ENCODE data around the gene SPATA3. TPM values are rescaled to one million over a fixed set of nuclear protein-coding genes. Genes with fewer than 3 reads are reported as not detected.

The SPATA3 gene
- total and polyA plus RNA-seq, 2 of the 13 experiments (the other 11 are each of a cell fraction or from before 2014, with no cell fraction given): not detected

DNA sequence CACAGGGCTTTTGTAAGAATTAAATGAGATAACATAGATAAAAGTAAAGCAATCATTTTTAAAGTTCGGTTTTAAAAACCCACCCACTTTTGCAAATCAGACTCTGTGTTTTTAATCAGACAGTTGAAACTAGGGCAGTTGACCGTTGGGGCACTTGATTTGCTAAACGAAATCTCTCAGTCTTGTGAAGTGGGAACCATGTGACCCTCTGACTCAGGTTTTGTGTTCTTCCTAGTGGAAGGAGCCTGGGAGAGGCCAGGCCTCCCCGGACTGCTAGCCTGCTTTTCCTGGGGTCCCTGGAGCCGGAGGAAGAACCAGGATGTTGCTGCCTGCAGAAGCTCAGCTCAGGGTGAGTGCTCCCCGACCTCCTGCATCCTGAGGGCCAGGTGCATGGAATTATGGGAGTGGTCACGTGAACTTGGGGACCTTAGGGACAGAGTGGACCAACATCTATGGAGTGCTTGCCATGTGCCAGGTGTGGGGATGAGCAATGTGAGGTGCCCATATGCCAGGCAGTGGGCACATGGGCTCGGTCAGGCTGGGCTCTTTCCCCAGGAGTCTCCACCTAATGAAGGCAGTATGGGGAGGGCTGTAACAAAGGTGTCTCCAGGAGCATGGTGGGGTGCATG lies 45.3 kb downstream of the SPATA3 start (continued):
- TF ChIP-seq EP300 (IDR thresholded peaks at IDR 0.05; ENCODE audit: low read depth in 2 of 2, low read length in 2 of 2) (no peak), EP300 (CRISPR knock-in tag; IDR thresholded peaks at IDR 0.05; ENCODE audit: borderline replicate concordance) (no peak), MYNN (CRISPR knock-in tag; IDR thresholded peaks at IDR 0.05; ENCODE audit: low read depth) (no peak), CREB1 (IDR thresholded peaks at IDR 0.05) (no peak), CREB1 (CRISPR knock-in tag; IDR thresholded peaks at IDR 0.05) (no peak), ZSCAN20 (CRISPR knock-in tag; IDR thresholded peaks at IDR 0.05; ENCODE audit: borderline replicate concordance) (no peak), ATF7-NPFF (CRISPR knock-in tag; IDR thresholded peaks at IDR 0.05; ENCODE audit: low read depth) (peak; percentile 43; the same call in 1 of the 2 replicates), NR2F6 (IDR thresholded peaks at IDR 0.05) (no peak), NR2F6 (CRISPR knock-in tag; IDR thresholded peaks at IDR 0.05) (no peak), AGO2 (optimal IDR thresholded peaks at IDR 0.05; ENCODE audit: low read depth, low read length) (peak; percentile 75), ZNF296 (CRISPR knock-in tag; conservative IDR thresholded peaks at IDR 0.05) (no peak), SRSF4 (IDR thresholded peaks at IDR 0.05; ENCODE audit: low read depth, low read length, poor library complexity, severe bottlenecking) (no peak), SALL2 (CRISPR knock-in tag; IDR thresholded peaks at IDR 0.05) (no peak), RAD21 (CRISPR knock-in tag; IDR thresholded peaks at IDR 0.05) (no peak), FOSL2 (CRISPR knock-in tag; IDR thresholded peaks at IDR 0.05) (no peak)
- TF ChIP-seq, protein P1, sequence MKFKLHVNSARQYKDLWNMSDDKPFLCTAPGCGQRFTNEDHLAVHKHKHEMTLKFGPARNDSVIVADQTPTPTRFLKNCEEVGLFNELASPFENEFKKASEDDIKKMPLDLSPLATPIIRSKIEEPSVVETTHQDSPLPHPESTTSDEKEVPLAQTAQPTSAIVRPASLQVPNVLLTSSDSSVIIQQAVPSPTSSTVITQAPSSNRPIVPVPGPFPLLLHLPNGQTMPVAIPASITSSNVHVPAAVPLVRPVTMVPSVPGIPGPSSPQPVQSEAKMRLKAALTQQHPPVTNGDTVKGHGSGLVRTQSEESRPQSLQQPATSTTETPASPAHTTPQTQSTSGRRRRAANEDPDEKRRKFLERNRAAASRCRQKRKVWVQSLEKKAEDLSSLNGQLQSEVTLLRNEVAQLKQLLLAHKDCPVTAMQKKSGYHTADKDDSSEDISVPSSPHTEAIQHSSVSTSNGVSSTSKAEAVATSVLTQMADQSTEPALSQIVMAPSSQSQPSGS (CRISPR knock-in tag; IDR thresholded peaks at IDR 0.05): no peak
- TF ChIP-seq, protein P2, sequence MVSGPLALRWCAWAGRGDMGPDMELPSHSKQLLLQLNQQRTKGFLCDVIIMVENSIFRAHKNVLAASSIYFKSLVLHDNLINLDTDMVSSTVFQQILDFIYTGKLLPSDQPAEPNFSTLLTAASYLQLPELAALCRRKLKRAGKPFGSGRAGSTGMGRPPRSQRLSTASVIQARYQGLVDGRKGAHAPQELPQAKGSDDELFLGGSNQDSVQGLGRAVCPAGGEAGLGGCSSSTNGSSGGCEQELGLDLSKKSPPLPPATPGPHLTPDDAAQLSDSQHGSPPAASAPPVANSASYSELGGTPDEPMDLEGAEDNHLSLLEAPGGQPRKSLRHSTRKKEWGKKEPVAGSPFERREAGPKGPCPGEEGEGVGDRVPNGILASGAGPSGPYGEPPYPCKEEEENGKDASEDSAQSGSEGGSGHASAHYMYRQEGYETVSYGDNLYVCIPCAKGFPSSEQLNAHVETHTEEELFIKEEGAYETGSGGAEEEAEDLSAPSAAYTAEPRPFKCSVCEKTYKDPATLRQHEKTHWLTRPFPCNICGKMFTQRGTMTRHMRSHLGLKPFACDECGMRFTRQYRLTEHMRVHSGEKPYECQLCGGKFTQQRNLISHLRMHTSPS (CRISPR knock-in tag; IDR thresholded peaks at IDR 0.05; ENCODE audit: low read depth): peak; percentile 63; the same call in 1 of the 2 replicates
- TF ChIP-seq, protein P3, sequence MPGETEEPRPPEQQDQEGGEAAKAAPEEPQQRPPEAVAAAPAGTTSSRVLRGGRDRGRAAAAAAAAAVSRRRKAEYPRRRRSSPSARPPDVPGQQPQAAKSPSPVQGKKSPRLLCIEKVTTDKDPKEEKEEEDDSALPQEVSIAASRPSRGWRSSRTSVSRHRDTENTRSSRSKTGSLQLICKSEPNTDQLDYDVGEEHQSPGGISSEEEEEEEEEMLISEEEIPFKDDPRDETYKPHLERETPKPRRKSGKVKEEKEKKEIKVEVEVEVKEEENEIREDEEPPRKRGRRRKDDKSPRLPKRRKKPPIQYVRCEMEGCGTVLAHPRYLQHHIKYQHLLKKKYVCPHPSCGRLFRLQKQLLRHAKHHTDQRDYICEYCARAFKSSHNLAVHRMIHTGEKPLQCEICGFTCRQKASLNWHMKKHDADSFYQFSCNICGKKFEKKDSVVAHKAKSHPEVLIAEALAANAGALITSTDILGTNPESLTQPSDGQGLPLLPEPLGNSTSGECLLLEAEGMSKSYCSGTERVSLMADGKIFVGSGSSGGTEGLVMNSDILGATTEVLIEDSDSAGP (CRISPR knock-in tag; IDR thresholded peaks at IDR 0.05; ENCODE audit: borderline replicate concordance): 0 out of 2 replicates have a peak, but pooled peaks have one; percentile 38
- TF ChIP-seq, protein P4, sequence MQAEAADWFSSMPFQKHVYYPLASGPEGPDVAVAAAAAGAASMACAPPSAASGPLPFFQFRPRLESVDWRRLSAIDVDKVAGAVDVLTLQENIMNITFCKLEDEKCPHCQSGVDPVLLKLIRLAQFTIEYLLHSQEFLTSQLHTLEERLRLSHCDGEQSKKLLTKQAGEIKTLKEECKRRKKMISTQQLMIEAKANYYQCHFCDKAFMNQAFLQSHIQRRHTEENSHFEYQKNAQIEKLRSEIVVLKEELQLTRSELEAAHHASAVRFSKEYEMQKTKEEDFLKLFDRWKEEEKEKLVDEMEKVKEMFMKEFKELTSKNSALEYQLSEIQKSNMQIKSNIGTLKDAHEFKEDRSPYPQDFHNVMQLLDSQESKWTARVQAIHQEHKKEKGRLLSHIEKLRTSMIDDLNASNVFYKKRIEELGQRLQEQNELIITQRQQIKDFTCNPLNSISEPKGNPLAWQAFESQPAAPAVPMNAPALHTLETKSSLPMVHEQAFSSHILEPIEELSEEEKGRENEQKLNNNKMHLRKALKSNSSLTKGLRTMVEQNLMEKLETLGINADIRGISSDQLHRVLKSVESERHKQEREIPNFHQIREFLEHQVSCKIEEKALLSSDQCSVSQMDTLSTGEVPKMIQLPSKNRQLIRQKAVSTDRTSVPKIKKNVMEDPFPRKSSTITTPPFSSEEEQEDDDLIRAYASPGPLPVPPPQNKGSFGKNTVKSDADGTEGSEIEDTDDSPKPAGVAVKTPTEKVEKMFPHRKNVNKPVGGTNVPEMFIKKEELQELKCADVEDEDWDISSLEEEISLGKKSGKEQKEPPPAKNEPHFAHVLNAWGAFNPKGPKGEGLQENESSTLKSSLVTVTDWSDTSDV (CRISPR knock-in tag; IDR thresholded peaks at IDR 0.05): no peak
- TF ChIP-seq, protein P5, sequence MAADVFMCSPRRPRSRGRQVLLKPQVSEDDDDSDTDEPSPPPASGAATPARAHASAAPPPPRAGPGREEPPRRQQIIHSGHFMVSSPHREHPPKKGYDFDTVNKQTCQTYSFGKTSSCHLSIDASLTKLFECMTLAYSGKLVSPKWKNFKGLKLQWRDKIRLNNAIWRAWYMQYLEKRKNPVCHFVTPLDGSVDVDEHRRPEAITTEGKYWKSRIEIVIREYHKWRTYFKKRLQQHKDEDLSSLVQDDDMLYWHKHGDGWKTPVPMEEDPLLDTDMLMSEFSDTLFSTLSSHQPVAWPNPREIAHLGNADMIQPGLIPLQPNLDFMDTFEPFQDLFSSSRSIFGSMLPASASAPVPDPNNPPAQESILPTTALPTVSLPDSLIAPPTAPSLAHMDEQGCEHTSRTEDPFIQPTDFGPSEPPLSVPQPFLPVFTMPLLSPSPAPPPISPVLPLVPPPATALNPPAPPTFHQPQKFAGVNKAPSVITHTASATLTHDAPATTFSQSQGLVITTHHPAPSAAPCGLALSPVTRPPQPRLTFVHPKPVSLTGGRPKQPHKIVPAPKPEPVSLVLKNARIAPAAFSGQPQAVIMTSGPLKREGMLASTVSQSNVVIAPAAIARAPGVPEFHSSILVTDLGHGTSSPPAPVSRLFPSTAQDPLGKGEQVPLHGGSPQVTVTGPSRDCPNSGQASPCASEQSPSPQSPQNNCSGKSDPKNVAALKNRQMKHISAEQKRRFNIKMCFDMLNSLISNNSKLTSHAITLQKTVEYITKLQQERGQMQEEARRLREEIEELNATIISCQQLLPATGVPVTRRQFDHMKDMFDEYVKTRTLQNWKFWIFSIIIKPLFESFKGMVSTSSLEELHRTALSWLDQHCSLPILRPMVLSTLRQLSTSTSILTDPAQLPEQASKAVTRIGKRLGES (CRISPR knock-in tag; IDR thresholded peaks at IDR 0.05; ENCODE audit: borderline replicate concordance): no peak
